Activated CD4-positive, alpha-beta T cell treated with anti-CD3 and anti-CD28 coated beads for 48 hours (primary cell): ENCODE measurements around the gene CUX1.
"Not testable (repeated sequence)": the region's sequence is repeated elsewhere in the genome, so short reads cannot be mapped to it uniquely, and the experiment has no call there.

Experiments used
- DNase-seq: peaks from one replicate; pipeline ENCODE4 v3.0.0-alpha.2; 2020

CUX1 gene

DNA sequence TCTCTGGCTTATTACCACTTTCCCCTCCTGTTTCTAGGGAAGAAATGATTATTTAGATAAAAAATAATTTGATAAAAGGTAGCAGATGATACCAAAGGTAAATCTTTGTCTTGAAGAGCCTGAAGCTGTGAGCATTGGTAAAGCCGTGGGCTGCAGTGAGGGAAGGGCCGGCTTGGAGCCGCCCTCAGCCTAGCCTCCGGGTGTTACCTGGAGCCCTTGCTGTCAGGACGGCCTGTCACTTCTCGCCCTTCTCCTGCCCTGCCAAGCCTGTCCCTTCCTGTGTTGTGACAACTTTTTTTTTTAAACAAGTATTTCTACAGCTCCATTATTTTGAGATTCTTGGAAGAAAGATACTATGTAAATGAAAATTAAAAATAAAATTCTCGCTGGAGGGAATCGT is 7.0 kb downstream of the CUX1 start:
- no peak for DNase-seq

DNA sequence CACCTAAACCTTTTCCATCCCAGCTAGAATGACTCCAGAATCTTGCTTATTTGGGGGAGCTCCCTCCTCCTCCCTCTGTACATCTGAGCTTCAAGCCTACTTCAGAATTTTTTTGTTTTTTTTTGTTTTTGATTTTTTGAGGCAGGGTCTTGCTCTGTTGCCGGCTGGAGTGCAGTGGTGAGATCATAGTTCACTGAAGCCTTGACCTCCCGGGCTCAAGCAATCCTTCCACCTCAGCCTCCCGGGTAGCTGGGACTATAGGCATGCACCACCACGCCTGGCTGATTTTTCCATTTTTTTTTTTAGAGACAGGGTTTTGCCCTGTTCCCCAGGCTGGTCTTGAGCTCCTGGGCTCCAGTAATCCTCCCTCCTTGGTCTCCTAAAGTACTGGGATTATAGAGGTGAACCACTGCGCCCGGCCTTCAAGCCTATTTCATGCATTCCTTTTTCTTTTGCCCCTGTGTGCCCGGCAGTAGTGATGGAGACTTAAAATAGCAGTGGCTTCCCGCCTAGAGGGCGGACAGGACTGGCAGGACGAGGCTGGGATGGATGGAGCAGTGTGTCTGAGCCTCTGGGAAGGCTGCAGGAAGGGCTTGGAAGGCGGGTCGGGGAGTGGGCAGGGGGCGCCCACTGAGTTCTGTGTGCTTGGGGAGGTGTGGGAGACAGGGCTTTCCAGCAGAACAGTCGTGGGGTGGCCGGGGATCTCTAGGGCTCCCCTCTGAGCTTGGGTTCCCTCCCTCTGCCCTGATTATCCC is 8.8 kb downstream of the CUX1 start:
- DNase-seq, result no peak

DNA sequence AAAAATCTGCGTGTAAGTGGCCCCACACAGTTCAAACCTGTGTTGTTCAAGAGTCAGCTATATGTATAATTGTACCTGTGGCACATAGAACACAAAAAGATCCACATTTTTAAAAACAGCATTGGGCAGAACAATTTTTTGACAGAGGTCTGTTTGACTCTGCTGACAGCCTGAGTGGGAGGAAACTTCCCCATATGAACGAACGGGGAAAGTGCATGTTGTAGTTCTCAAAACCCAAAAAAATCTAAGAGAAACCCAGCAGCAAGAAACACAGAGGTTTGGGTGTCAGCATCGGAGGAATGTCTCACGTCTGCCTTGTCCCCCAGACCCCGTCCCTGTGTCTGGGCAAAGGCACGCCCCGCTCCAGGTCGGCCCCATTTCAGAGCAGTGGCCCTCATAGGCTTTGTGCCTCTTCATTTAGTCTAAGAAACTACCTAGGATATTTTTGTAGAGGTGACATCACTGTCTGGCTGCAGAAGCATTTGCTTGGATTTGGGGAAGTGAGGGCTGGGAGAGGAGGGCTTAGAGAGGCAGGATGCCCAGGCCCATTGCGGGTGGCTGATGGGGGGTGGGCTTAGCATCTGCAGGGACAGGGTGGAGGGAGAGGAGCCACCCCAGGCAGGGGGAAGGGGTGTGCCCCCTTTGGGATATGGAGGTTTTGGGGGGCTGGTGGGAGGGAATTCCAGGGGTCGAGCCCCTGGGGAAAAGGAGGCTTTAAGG is 11.0 kb downstream of the CUX1 start:
- DNase-seq, result no peak

DNA sequence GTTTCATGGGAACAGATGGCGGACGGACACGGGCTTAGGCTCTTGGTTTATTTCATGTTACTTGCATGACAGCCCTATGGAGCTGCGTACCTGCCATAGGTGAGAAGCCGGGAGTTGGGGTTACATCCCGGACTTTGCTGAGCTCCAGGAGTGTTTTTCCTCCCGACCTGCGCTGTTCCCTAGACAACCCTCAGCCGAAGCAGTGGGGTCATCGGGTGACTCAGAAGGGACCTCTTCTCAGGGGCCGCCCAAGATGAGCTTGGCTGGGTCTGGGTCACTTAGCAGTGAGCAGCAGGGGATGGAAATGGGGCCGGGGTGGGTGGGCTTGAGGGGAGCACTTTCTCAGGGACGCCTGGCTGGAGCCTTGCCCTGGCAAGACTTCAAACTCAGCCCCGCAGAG is 11.9 kb downstream of the CUX1 start:
- DNase-seq, result no peak

GRCh38 chr7:101829821-101830220 is 12.4 kb downstream of the CUX1 start:
- no peak for DNase-seq

DNA sequence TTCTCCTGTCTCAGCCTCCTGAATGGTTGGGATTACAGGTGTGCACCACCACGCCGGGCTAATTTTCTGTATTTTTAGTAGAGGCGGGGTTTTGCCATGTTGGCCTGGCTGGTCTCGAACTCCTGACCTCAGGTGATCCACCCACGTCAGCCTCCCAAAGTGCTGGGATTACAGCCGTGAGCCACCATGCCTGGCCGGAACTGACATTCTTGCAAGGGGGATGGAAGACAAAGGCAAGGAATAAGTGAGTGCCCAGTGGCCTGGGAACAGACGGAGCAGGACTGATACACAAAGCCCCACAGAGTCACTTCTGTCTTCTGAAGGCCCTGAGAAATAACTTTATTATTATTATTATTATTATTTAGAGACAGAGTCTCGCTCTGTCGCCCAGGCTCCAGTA is 14.0 kb downstream of the CUX1 start:
- DNase-seq, result not testable (repeated sequence)

GRCh38 chr7:101832205-101832631 is 14.8 kb downstream of the CUX1 start:
- DNase-seq, result no peak

- DNase-seq, result no peak
These were observed 15.4 kb downstream of the CUX1 start for GRCh38 chr7:101832685-101833375.

DNA sequence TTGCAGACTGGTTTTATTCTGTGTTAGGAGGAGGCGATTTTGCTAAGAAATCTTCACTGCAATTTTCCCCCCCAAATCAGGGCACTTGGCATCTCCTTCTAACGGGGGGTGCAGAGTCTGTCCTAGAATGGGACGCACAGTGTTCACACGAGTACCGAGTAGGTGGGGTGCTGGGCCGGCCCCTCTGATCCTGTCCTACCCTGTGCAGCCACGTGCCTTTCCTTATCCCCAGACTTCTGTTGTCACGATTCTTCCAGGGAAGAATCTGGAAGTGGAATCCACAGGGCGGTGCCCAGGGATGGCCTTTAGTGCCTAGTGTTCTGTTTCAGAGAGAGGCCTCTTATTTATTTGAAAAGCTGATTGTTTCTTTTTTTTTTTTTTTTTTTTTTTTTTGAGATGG is 16.4 kb downstream of the CUX1 start:
- DNase-seq, result no peak

- DNase-seq, result no peak
These were observed 17.7 kb downstream of the CUX1 start for GRCh38 chr7:101835136-101835535.

DNA sequence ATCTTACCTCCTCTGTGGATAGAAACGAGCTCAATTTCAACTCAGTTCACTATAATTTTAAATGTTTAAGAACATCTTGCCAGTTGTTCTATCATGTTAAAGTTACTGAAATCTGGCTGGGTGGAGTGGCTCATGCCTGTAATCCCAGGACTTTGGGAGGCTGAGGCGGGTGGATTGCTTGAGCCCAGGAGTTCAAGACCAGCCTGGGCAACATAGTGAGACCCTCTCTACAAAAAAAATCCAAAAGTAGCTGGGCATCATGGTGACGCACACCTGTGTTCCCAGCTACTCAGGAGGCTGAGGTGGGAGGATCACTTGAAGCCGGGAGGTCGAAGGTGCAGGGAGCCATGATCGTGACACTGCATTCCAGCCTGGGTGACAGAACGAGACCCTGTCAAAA is 20.0 kb downstream of the CUX1 start:
- DNase-seq, result not testable (repeated sequence)

DNA sequence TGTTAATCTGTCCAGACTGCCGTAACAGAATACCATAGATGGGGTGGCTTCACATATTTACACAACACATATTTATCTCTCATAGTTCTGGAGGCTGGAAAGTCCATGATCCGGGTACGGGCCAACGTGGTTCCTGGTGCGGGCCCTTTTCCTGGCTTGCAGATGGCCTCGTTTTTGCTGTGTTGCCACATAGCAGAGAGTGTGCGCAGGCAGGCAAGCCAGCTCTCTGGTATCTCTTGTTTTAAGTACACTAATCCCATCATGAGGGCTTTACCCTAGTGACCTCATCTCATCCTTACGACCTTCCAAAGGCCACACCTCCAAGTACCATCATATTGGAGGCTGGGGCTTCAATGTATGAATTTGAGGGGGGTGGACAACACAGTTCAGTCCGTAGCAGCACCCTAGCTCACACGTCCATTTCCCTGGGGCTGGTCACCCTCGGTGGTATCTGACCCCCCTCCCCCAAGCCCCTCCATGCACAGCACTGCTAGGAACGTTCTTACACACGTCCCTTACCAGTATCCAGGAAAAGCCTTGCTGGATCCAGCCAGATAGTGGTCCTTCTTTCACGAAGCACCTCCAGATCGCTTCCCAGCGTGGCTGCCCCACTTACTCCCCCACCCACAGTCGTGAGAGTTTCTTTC is 21.5 kb downstream of the CUX1 start:
- DNase-seq, result no peak

GRCh38 chr7:101841328-101841727 is 23.9 kb downstream of the CUX1 start:
- no peak for DNase-seq

GRCh38 chr7:101843293-101844271 is 26.2 kb downstream of the CUX1 start:
- no peak for DNase-seq

DNA sequence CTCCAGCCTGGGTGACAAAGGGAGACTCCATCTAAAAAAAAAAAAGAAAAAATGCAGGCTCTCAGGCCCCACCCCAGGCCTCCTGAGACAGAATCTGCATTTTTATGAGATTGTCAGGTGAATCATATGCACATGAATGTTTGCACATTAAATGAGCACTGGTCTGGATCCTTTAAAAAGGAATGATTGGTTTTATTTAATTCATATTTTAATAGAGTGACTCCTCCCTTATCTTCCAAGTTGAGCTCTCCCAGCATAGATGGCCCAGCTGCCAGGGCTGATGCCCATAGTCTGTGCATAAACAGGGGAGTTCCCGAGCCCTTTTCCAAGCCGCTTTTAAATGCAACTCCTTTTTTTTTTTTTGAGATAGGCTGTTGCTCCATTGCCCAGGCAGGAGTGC is 28.5 kb downstream of the CUX1 start:
- DNase-seq, result no peak

DNA sequence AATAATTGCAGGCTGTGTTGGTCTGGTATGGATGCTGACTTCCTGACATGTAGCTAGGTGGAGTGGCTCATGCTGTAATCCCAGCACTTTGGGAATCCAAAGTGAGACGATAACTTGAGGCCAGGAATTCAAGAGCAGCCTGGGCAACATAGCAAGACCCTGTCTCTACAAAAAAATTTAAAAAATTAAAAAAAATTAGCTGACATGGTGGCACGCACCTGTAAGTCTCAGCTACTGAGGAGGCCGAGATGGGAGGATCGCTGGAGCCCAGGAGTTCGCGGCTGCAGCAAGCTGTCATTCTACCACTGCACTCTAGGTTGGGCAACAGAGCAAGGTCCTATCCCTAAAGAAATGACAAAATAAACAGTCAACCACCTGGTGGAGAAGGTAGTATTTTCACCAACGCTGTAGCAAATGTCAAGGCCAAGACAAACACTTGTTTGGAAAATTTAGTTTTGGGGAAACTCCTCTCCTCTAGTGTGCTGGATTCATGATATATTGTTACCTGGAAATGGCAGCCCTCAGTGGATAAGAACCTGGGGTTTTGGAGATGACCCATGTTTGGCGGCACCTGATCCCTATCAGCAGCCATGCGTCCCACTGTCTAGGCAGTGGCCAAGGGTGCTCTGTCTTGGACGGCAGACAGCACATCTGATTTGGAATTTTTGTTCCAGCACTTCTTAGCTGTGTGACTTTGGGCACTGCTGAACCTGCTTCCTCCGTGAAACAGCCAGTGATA is 29.5 kb downstream of the CUX1 start:
- DNase-seq, result no peak

- no peak for DNase-seq
These were observed 31.0 kb downstream of the CUX1 start for GRCh38 chr7:101848208-101848951.

GRCh38 chr7:101849314-101849713 is 31.9 kb downstream of the CUX1 start:
- DNase-seq, result not testable (repeated sequence)

DNA sequence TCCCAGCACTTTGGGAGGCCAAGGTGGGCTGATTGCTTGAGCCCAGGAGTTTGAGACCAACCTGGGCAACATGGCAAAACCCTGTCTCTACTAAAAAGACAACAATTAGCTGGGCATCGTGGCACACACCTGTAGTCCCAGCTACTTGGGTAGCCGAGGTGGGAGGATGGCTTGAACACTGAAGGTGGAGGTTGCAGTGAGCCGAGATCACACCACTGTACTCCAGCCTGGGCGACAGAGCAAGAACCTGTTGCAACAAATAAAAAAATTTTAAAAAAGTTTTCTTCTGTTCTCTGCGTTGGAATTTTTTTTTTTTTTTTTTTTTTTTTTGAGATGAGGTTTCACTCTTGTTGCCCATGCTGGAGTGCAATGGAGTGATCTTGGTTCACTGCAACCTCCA is 34.9 kb downstream of the CUX1 start:
- not testable (repeated sequence) for DNase-seq

- no peak for DNase-seq
These were observed 36.3 kb downstream of the CUX1 start for GRCh38 chr7:101853684-101854083.
